Neural cell (in vitro differentiated cells): ENCODE data around the gene CALHM1. TPM values are rescaled to one million over a fixed set of nuclear protein-coding genes. Genes with fewer than 3 reads are reported as not detected.

Experiments
- H2AFZ ChIP-seq: fragments of 200-600, 300-800 bp; sonication (generic), shearing (Covaris generic); 2 replicates; pipeline ENCODE4 v1.6.0; 2014; ENCODE audit warnings: low read depth, mild to moderate bottlenecking, antibody characterized with exemption, low read length, moderate library complexity
- H3F3A ChIP-seq: fragments of 200-600 bp; shearing (Covaris generic); 2 replicates; pipeline ENCODE4 v1.6.1; 2016; ENCODE audit warnings: mild to moderate bottlenecking, moderate library complexity, mixed read lengths, antibody characterized with exemption, low read length; ENCODE audit not compliant: insufficient read depth, poor library complexity, severe bottlenecking
- H3K27ac ChIP-seq: fragments of 200-600, 300-800 bp; sonication (generic), shearing (Covaris generic); 2 replicates; pipeline ENCODE4 v1.5.1; 2014; ENCODE audit warnings: mild to moderate bottlenecking, low read length, moderate library complexity
- H3K27me3 ChIP-seq: fragments of 300-800, 200-600 bp; sonication (generic), shearing (Covaris generic); 2 replicates; pipeline ENCODE4 v1.6.0; 2014; ENCODE audit warnings: mild to moderate bottlenecking, low read depth, low read length, moderate library complexity; ENCODE audit not compliant: insufficient read depth
- H3K36me3 ChIP-seq: fragments of 300-800, 200-600 bp; sonication (generic), shearing (Covaris generic); 2 replicates; pipeline ENCODE4 v1.5.1; 2014; ENCODE audit warnings: mild to moderate bottlenecking, antibody characterized with exemption, low read length, moderate library complexity; ENCODE audit not compliant: insufficient read depth
- H3K4me2 ChIP-seq: fragments of 300-800, 200-600 bp; sonication (generic), shearing (Covaris generic); 2 replicates; pipeline ENCODE4 v1.6.0; 2014; ENCODE audit warnings: mild to moderate bottlenecking, low read length
- H3K4me3 ChIP-seq: fragments of 300-800, 200-600 bp; sonication (generic), shearing (Covaris generic); 2 replicates; pipeline ENCODE4 v1.5.1; 2014; ENCODE audit warnings: mild to moderate bottlenecking, low read length, moderate library complexity
- H3K79me2 ChIP-seq: fragments of 200-600 bp; shearing (Covaris generic); replicated peaks from 2 replicates; pipeline ENCODE4 v1.6.0; 2014; ENCODE audit warnings: mild to moderate bottlenecking, low read length, moderate library complexity; ENCODE audit not compliant: insufficient read depth
- H3K9ac ChIP-seq: fragments of 300-800, 200-600 bp; sonication (generic), shearing (Covaris generic); 2 replicates; pipeline ENCODE4 v1.6.1; 2016; ENCODE audit warnings: mild to moderate bottlenecking, low read length, mixed read lengths
- H3K9me2 ChIP-seq: fragments of 200-600 bp; shearing (Covaris generic); 2 replicates; pipeline ENCODE4 v1.6.1; 2016; ENCODE audit warnings: mild to moderate bottlenecking, low read length, mixed read lengths; ENCODE audit not compliant: insufficient read depth
- H3K9me3 ChIP-seq: fragments of 200-600, 300-800 bp; sonication (generic), shearing (Covaris generic); 2 replicates; pipeline ENCODE4 v1.6.1; 2016; ENCODE audit warnings: mild to moderate bottlenecking, mixed run types, low read length, moderate library complexity, mixed read lengths
- H4K20me1 ChIP-seq: fragments of 200-600 bp; shearing (Covaris generic); 2 replicates; pipeline ENCODE4 v1.6.1; 2016; ENCODE audit warnings: mild to moderate bottlenecking, mixed run types; ENCODE audit not compliant: insufficient read depth
- CTCF ChIP-seq: fragments of 450-650 bp; IDR thresholded peaks from 2 replicates; pipeline ENCODE4 v1.5.1; 2014; ENCODE audit warnings: antibody characterized with exemption, mild to moderate bottlenecking, moderate library complexity; ENCODE audit not compliant: poor library complexity, severe bottlenecking
- EP300 ChIP-seq: fragments of 450-650 bp; conservative IDR thresholded peaks from 2 replicates; pipeline ENCODE4 v1.6.1; 2014; ENCODE audit warnings: antibody characterized with exemption, mild to moderate bottlenecking, moderate library complexity; ENCODE audit not compliant: poor library complexity, severe bottlenecking
- EZH2 ChIP-seq: fragments of 200-600, 300-800 bp; shearing (Covaris generic), sonication (generic); IDR thresholded peaks from 2 replicates; pipeline ENCODE4 v1.6.1; 2014; ENCODE audit warnings: antibody characterized with exemption, low read length, borderline replicate concordance, mild to moderate bottlenecking; ENCODE audit not compliant: insufficient read depth, poor library complexity, severe bottlenecking
- MXI1 ChIP-seq: fragments of 450-650 bp; conservative IDR thresholded peaks from 2 replicates; pipeline ENCODE4 v1.6.1; 2014; ENCODE audit warnings: antibody characterized with exemption, mild to moderate bottlenecking; ENCODE audit not compliant: poor library complexity, severe bottlenecking
- POLR2AphosphoS5 ChIP-seq: IDR thresholded peaks from 2 replicates; pipeline ENCODE4 v1.6.1; 2012
- RAD21 ChIP-seq: fragments of 450-650 bp; conservative IDR thresholded peaks from 2 replicates; pipeline ENCODE4 v1.6.1; 2014; ENCODE audit warnings: antibody characterized with exemption, mild to moderate bottlenecking, moderate library complexity
- REST ChIP-seq: IDR thresholded peaks from 2 replicates; pipeline ENCODE4 v1.6.1; 2012; ENCODE audit warnings: borderline replicate concordance
- SMC3 ChIP-seq: fragments of 450-650 bp; conservative IDR thresholded peaks from 2 replicates; pipeline ENCODE4 v1.6.1; 2014; ENCODE audit warnings: antibody characterized with exemption, mild to moderate bottlenecking, moderate library complexity; ENCODE audit not compliant: poor library complexity
- TAF1 ChIP-seq: IDR thresholded peaks from 2 replicates; pipeline ENCODE4 v1.6.1; 2012; ENCODE audit warnings: low read depth
- polyA plus RNA-seq: library from polyadenylated mRNA; depleted of rRNA; stranded (reverse); fragments of >200 nt; gene quantifications from 2 replicates; pipeline ENCODE4 v1.2.3, GENCODE V29; 2014

CALHM1 gene
- polyA plus RNA-seq, 1 donor from 2014 or later, result not detected

- Histone ChIP-seq H3K79me2 (no peaks in the 10 kb centered on the region), H3F3A (no peaks in the 10 kb centered on the region), H3K9ac (no peak overlapping the region), H3K4me3 (no peak overlapping the region), H2AFZ (no peak overlapping the region), H3K9me3 (no peaks in the 10 kb centered on the region), H3K4me2 (no peak overlapping the region), H3K36me3 (no peaks in the 10 kb centered on the region), H3K27me3 (no peaks in the 10 kb centered on the region), H3K27ac (no peak overlapping the region), H4K20me1 (no peaks in the 10 kb centered on the region), H3K9me2 (no peaks in the 10 kb centered on the region)
- TF ChIP-seq CTCF (no peak), SMC3 (no peak), EZH2 (no peak), REST (no peak), TAF1 (no peak), EP300 (no peak), RAD21 (no peak)
Observed at GRCh38 chr10:103456074-103456660, 2.5 kb downstream of the CALHM1 start.

GRCh38 chr10:103455235-103455634 is 3.5 kb downstream of the CALHM1 start:
- Histone ChIP-seq H3K9me2 (no peaks in the 10 kb centered on the region), H3K4me2 (no peak overlapping the region), H3K79me2 (no peaks in the 10 kb centered on the region), H3K36me3 (no peaks in the 10 kb centered on the region), H2AFZ (no peak overlapping the region), H4K20me1 (no peaks in the 10 kb centered on the region), H3K9ac (no peak overlapping the region), H3K9me3 (no peaks in the 10 kb centered on the region), H3F3A (no peaks in the 10 kb centered on the region), H3K4me3 (no peak overlapping the region), H3K27ac (no peak overlapping the region), H3K27me3 (no peaks in the 10 kb centered on the region)
- TF ChIP-seq EZH2 (no peak), CTCF (no peak), MXI1 (no peak), TAF1 (no peak), SMC3 (no peak), POLR2AphosphoS5 (no peak), RAD21 (no peak), REST (no peak), EP300 (no peak)
